ENCODE measurements around the gene NLRP14.

Gene NLRP14

GRCh38 chr11:7020183-7020917 lies at the start of gene NLRP14, which contains the start of gene ZNF214:
Gene NLRP14, plus strand, starts transcription at chr11:7020479. Its CDS starts 18,108 bp downstream, at chr11:7038587.
Gene ZNF214, minus strand, starts transcription at chr11:7020346. Its CDS starts 17,511 bp downstream, at chr11:7002835.
- Histone ChIP-seq H3K36me3 (no peaks in the 10 kb centered on the region), H3K9me3 (no peaks in the 10 kb centered on the region), H3K4me2 (no peak within 1 kb of the TSS), H3K9ac (no peak within 1 kb of the TSS), H3K27ac (no peak within 1 kb of the TSS), H3K4me3 (no peak within 1 kb of the TSS), H3K27me3 (no peaks in the 10 kb centered on the region), H3K4me1 (no peaks in the 10 kb centered on the region), H4K20me1 (no peaks in the 10 kb centered on the region)
- TF ChIP-seq Cebpa-rat (IDR thresholded peaks at IDR 0.05): no peak

GRCh38 chr11:6979365-6979764 lies 40.9 kb upstream of the NLRP14 start:
- H3K4me2 ChIP-seq: no peak overlapping the region
- H3K36me3 ChIP-seq: no peaks in the 10 kb centered on the region
- no peaks in the 10 kb centered on the region for H3K27me3 ChIP-seq
- H3K4me1 ChIP-seq: no peaks in the 10 kb centered on the region
- H3K4me3 ChIP-seq: no peak overlapping the region
- no peaks in the 10 kb centered on the region for H3K9me3 ChIP-seq
- TF ChIP-seq Cebpa-rat (IDR thresholded peaks at IDR 0.05): no peak
- H3K9ac ChIP-seq: no peak overlapping the region
- H4K20me1 ChIP-seq: no peaks in the 10 kb centered on the region
- H3K27ac ChIP-seq: no peak overlapping the region

GRCh38 chr11:6986487-6986886 lies 33.8 kb upstream of the NLRP14 start:
- Histone ChIP-seq H3K9me3 (no peaks in the 10 kb centered on the region), H3K4me1 (no peaks in the 10 kb centered on the region), H3K4me3 (no peak overlapping the region), H3K9ac (no peak overlapping the region), H3K27ac (no peak overlapping the region), H3K36me3 (no peaks in the 10 kb centered on the region), H3K27me3 (no peaks in the 10 kb centered on the region), H3K4me2 (no peak overlapping the region), H4K20me1 (no peaks in the 10 kb centered on the region)
- TF ChIP-seq Cebpa-rat (IDR thresholded peaks at IDR 0.05): no peak

- Histone ChIP-seq H3K9ac (no peak overlapping the region), H3K4me2 (no peak overlapping the region), H4K20me1 (no peaks in the 10 kb centered on the region), H3K27ac (no peak overlapping the region), H3K36me3 (no peaks in the 10 kb centered on the region), H3K9me3 (no peaks in the 10 kb centered on the region), H3K4me3 (no peak overlapping the region), H3K4me1 (no peaks in the 10 kb centered on the region), H3K27me3 (no peaks in the 10 kb centered on the region)
- no peak for TF ChIP-seq Cebpa-rat (IDR thresholded peaks at IDR 0.05)
Measured at GRCh38 chr11:6988506-6988905, 31.8 kb upstream of the NLRP14 start.

GRCh38 chr11:6991227-6991626 lies 29.1 kb upstream of the NLRP14 start:
- Histone ChIP-seq H3K9me3 (no peaks in the 10 kb centered on the region), H3K9ac (no peak overlapping the region), H3K27me3 (no peaks in the 10 kb centered on the region), H3K27ac (no peak overlapping the region), H3K4me3 (no peak overlapping the region), H3K4me2 (no peak overlapping the region), H4K20me1 (no peaks in the 10 kb centered on the region), H3K4me1 (no peaks in the 10 kb centered on the region), H3K36me3 (no peaks in the 10 kb centered on the region)
- TF ChIP-seq Cebpa-rat (IDR thresholded peaks at IDR 0.05): no peak

- H3K9ac ChIP-seq: no peak overlapping the region
- no peaks in the 10 kb centered on the region for H3K27me3 ChIP-seq
- no peak overlapping the region for H3K27ac ChIP-seq
- no peaks in the 10 kb centered on the region for H3K9me3 ChIP-seq
- H3K4me2 ChIP-seq: no peak overlapping the region
- H3K4me1 ChIP-seq: no peaks in the 10 kb centered on the region
- no peak for TF ChIP-seq Cebpa-rat (IDR thresholded peaks at IDR 0.05)
- H3K4me3 ChIP-seq: no peak overlapping the region
- no peaks in the 10 kb centered on the region for H4K20me1 ChIP-seq
- no peaks in the 10 kb centered on the region for H3K36me3 ChIP-seq
Measured at GRCh38 chr11:6992026-6992425, 28.3 kb upstream of the NLRP14 start.

GRCh38 chr11:6992457-6993417 lies 27.5 kb upstream of the NLRP14 start:
- Histone ChIP-seq H3K9ac (no peak overlapping the region), H3K27ac (no peak overlapping the region), H3K36me3 (no peaks in the 10 kb centered on the region), H3K4me3 (no peak overlapping the region), H4K20me1 (no peaks in the 10 kb centered on the region), H3K27me3 (no peaks in the 10 kb centered on the region), H3K4me1 (no peaks in the 10 kb centered on the region), H3K4me2 (no peak overlapping the region), H3K9me3 (no peaks in the 10 kb centered on the region)
- no peak for TF ChIP-seq Cebpa-rat (IDR thresholded peaks at IDR 0.05)

GRCh38 chr11:6995703-6996102 lies 24.6 kb upstream of the NLRP14 start:
- Histone ChIP-seq H3K9me3 (no peaks in the 10 kb centered on the region), H3K4me1 (no peaks in the 10 kb centered on the region), H3K36me3 (no peaks in the 10 kb centered on the region), H3K27ac (no peak overlapping the region), H3K27me3 (no peaks in the 10 kb centered on the region), H3K4me2 (no peak overlapping the region), H3K9ac (no peak overlapping the region), H3K4me3 (no peak overlapping the region), H4K20me1 (no peaks in the 10 kb centered on the region)
- TF ChIP-seq Cebpa-rat (IDR thresholded peaks at IDR 0.05): no peak

- Histone ChIP-seq H3K4me2 (no peak overlapping the region), H3K27me3 (no peaks in the 10 kb centered on the region), H3K9ac (no peak overlapping the region), H3K4me3 (no peak overlapping the region), H4K20me1 (no peaks in the 10 kb centered on the region), H3K27ac (no peak overlapping the region), H3K4me1 (no peaks in the 10 kb centered on the region), H3K9me3 (no peaks in the 10 kb centered on the region), H3K36me3 (no peaks in the 10 kb centered on the region)
- no peak for TF ChIP-seq Cebpa-rat (IDR thresholded peaks at IDR 0.05)
Measured at GRCh38 chr11:7004482-7004881, 15.8 kb upstream of the NLRP14 start.

- H3K36me3 ChIP-seq: no peaks in the 10 kb centered on the region
- no peaks in the 10 kb centered on the region for H3K27me3 ChIP-seq
- H3K9me3 ChIP-seq: no peaks in the 10 kb centered on the region
- no peaks in the 10 kb centered on the region for H4K20me1 ChIP-seq
- no peak overlapping the region for H3K4me3 ChIP-seq
- H3K9ac ChIP-seq: no peak overlapping the region
- H3K27ac ChIP-seq: no peak overlapping the region
- no peak overlapping the region for H3K4me2 ChIP-seq
- H3K4me1 ChIP-seq: no peaks in the 10 kb centered on the region
- no peak for TF ChIP-seq Cebpa-rat (IDR thresholded peaks at IDR 0.05)
Measured at GRCh38 chr11:7014118-7014517, 6.2 kb upstream of the NLRP14 start.
